Skeletal muscle satellite cell (primary cell): Measurements from ENCODE around the gene MGAT4A.

Experiments used
- H3K27me3 ChIP-seq: 2 replicates; pipeline ENCODE4 v1.7.0; 2013; ENCODE audit warnings: low read length; ENCODE audit not compliant: control insufficient read depth, insufficient read depth
- H3K36me3 ChIP-seq: 2 replicates; pipeline ENCODE4 v1.7.0; 2013; ENCODE audit warnings: mild to moderate bottlenecking, control low read depth, low read length; ENCODE audit not compliant: insufficient read depth
- H3K4me1 ChIP-seq: 2 replicates; pipeline ENCODE4 v1.7.0; 2013; ENCODE audit warnings: low read length; ENCODE audit not compliant: control insufficient read depth, insufficient read depth
- H3K4me2 ChIP-seq: 2 replicates; pipeline ENCODE4 v1.7.0; 2013; ENCODE audit warnings: mild to moderate bottlenecking, low read length
- H3K4me3 ChIP-seq: 2 replicates; pipeline ENCODE4 v1.7.0; 2013; ENCODE audit warnings: low read length
- H3K9ac ChIP-seq: 2 replicates; pipeline ENCODE4 v1.7.0; 2013; ENCODE audit warnings: mild to moderate bottlenecking, low read depth, low read length, moderate library complexity
- H3K9me3 ChIP-seq: replicated peaks from 2 replicates; pipeline ENCODE4 v1.7.0; 2013; ENCODE audit warnings: mild to moderate bottlenecking, control low read depth, low read length

MGAT4A gene

DNA sequence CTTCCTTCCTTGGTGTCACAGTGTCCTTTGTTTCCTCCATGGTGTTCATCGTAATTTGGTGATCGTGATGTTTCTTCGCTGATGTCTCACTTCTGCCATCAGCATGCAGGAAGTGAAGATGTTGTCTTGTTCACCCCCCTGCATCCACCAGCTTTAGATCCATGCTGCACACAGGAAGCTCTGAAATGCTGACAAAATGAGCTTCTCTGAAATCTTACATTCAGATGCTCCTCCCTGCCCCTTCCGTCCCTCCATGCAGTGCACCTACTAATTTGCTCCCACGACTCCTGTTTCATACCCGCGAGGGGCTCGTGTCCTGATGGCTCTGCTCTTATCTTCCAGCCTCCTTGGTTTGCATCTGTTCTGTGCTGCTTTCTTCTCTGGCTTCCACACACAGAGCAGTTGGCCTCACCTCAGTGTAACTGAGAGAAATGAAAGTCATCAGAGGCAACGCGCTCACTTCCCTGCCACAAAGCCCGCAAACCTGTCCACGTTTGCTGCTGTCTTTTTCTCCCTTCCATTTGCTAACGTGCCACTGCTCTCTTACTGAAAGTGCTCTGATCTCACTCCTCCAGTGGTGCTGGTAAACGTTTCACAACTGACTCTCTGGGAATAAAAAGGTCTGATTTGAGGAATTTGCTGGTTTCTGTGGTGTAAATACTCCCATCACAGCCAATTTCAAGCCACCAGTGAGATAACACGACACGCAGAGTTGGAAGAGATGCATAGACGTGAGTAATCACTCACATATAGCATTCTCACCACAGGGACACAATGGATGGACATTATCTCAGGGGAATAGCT, 41.0 kb upstream of the MGAT4A start:
- Histone ChIP-seq H3K4me2 (no peak overlapping the region), H3K36me3 (no peaks in the 10 kb centered on the region), H3K4me3 (no peak overlapping the region), H3K4me1 (peaks cover 18% of the 10 kb centered on the region), H3K9ac (no peak overlapping the region), H3K9me3 (no peaks in the 10 kb centered on the region), H3K27me3 (peaks cover 29% of the 10 kb centered on the region)

DNA sequence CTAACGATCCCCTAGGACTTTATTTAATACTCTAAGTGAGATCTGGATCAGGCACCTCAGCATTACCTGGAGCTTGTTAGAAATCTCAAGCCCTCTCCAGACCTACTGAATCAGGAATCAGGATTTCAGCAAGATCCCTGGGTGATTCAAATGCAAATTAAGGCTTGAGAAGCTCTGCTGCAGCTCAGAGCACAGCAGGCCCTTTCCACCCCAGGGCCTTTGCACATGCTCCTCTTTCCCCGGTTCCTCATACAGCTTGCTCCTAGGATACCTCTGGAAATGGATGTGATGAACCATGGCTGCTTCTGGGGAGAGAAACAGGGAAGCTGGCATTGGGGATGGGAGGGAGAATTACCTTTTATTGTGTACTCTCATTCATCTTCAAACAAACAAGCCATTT, 40.3 kb upstream of the MGAT4A start:
- H3K4me3 ChIP-seq: no peak overlapping the region
- peaks cover 18% of the 10 kb centered on the region for H3K4me1 ChIP-seq
- H3K4me2 ChIP-seq: no peak overlapping the region
- no peaks in the 10 kb centered on the region for H3K36me3 ChIP-seq
- peaks cover 29% of the 10 kb centered on the region for H3K27me3 ChIP-seq
- H3K9ac ChIP-seq: no peak overlapping the region
- H3K9me3 ChIP-seq: no peaks in the 10 kb centered on the region

DNA sequence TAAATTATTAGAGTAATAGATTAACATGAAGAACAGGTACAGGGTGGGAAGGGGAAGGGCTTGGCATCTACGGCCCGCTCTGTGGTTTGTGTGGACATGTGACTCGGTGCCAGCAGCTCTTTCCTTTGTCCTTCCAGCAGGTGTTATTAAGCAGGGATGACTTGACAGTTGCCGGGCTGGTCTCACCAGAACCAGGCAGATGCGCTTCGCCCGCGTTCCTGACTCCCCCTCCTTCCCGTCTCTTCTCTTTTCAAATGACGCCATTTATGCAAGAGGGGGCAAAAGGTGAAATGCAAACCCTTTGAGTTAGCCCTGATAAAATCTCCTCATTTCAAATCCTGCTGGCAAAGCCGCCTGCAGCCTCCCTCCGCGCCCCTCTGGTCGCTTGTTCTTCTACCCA, 38.9 kb upstream of the MGAT4A start:
- H3K4me2 ChIP-seq: no peak overlapping the region
- no peak overlapping the region for H3K4me3 ChIP-seq
- peaks cover 22% of the 10 kb centered on the region for H3K27me3 ChIP-seq
- no peak overlapping the region for H3K9ac ChIP-seq
- H3K9me3 ChIP-seq: no peaks in the 10 kb centered on the region
- no peaks in the 10 kb centered on the region for H3K36me3 ChIP-seq
- peaks cover 12% of the 10 kb centered on the region for H3K4me1 ChIP-seq

DNA sequence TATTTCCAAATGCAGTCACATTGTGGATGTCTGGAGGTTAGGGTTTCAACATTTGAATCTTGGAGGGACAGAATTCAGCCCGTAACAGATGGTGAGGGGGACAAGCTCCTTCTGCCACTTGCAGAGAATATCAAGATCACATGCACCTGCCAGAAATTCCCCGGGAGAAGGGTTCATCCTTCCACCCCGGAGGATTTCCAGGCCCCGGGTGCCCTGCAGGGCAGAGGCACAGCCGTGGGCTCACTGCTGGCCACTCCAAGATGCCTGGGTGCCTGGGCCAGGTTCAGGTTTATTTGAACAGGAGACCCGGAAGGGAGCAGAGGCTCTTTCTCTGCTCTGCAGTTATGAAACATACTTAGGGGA, 38.2 kb upstream of the MGAT4A start:
- Histone ChIP-seq H3K4me1 (peaks cover 12% of the 10 kb centered on the region), H3K9me3 (no peaks in the 10 kb centered on the region), H3K4me2 (no peak overlapping the region), H3K9ac (no peak overlapping the region), H3K36me3 (no peaks in the 10 kb centered on the region), H3K27me3 (peaks cover 23% of the 10 kb centered on the region), H3K4me3 (no peak overlapping the region)

- Histone ChIP-seq H3K36me3 (no peaks in the 10 kb centered on the region), H3K4me3 (no peak overlapping the region), H3K4me1 (peaks cover 12% of the 10 kb centered on the region), H3K27me3 (peaks cover 27% of the 10 kb centered on the region), H3K4me2 (no peak overlapping the region), H3K9ac (no peak overlapping the region), H3K9me3 (no peaks in the 10 kb centered on the region)
Observed at GRCh38 chr2:98768384-98769113, 37.6 kb upstream of the MGAT4A start.

- no peak overlapping the region for H3K9ac ChIP-seq
- H3K9me3 ChIP-seq: no peaks in the 10 kb centered on the region
- H3K27me3 ChIP-seq: peaks cover 21% of the 10 kb centered on the region
- H3K4me3 ChIP-seq: no peak overlapping the region
- H3K4me2 ChIP-seq: no peak overlapping the region
- no peaks in the 10 kb centered on the region for H3K36me3 ChIP-seq
- peaks cover 12% of the 10 kb centered on the region for H3K4me1 ChIP-seq
Observed at GRCh38 chr2:98764499-98764898, 33.6 kb upstream of the MGAT4A start.

- no peaks in the 10 kb centered on the region for H3K9me3 ChIP-seq
- H3K4me2 ChIP-seq: no peak overlapping the region
- no peaks in the 10 kb centered on the region for H3K36me3 ChIP-seq
- peaks cover 21% of the 10 kb centered on the region for H3K27me3 ChIP-seq
- H3K4me3 ChIP-seq: no peak overlapping the region
- H3K9ac ChIP-seq: no peak overlapping the region
- peaks cover 3% of the 10 kb centered on the region for H3K4me1 ChIP-seq
Observed at GRCh38 chr2:98763209-98763951, 32.4 kb upstream of the MGAT4A start.

DNA sequence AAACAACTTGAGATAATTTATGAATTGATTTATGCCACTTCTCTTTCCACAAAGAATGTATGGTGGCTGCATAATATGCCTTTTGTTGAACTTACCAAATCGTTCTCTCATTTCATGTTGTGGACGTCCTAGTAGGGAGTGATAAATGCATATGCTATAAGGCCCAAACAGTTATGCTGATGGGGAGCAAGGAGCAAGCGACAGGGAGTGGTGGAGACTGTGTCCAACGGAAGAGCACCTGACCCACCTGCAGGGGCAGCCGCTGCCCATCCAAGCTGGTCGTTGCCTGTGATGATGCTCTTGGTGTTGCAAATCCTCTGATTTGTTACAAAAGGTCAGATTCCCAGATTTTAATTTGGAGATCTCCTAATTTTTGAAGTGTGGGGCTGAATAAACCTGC, 31.0 kb upstream of the MGAT4A start:
- no peaks in the 10 kb centered on the region for H3K9me3 ChIP-seq
- no peaks in the 10 kb centered on the region for H3K36me3 ChIP-seq
- no peak overlapping the region for H3K4me2 ChIP-seq
- H3K9ac ChIP-seq: no peak overlapping the region
- H3K27me3 ChIP-seq: peaks cover 21% of the 10 kb centered on the region
- peaks cover 10% of the 10 kb centered on the region for H3K4me1 ChIP-seq
- no peak overlapping the region for H3K4me3 ChIP-seq

- H3K4me1 ChIP-seq: peaks cover 10% of the 10 kb centered on the region
- no peak overlapping the region for H3K9ac ChIP-seq
- no peak overlapping the region for H3K4me2 ChIP-seq
- no peak overlapping the region for H3K4me3 ChIP-seq
- no peaks in the 10 kb centered on the region for H3K36me3 ChIP-seq
- peaks cover 21% of the 10 kb centered on the region for H3K27me3 ChIP-seq
- no peaks in the 10 kb centered on the region for H3K9me3 ChIP-seq
Observed at GRCh38 chr2:98761267-98761781, 30.4 kb upstream of the MGAT4A start.

DNA sequence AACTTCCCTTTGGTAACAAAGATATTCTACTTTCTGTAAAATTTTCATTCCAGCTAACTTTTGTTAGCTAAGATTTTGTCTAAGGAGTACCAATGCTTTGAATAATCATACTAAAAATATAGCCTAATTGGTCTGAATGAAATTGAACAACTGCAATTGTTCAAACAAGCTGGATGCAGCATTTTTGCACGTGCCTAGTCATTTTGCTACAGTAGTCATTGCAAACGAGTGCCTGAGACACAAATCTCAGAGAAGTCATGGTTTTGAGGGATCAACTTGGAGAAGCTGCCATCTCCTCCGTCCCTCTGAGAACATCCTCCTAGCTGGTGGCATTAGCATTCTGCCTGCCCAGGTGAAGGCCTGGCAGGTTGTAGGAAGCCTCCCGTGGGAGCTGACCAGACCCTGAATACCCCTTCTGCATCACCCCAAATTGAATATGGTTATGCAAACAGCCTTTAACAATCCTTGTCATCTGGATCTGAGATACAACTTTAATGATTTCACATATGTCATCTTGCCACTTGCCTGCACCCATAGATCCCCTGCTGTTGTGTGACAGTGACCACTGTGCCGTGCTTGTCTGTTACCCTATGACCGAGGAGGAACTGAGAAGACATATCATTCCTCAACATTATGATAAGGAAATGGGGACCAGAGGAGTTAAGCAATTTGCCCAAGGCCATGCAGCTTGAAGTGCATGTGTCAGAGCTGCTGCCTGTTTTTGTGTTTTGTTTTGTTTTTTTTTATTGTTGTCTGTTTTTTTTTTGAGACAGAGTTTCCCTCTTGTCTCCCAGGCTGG, 29.1 kb upstream of the MGAT4A start:
- Histone ChIP-seq H3K36me3 (no peaks in the 10 kb centered on the region), H3K27me3 (peaks cover 31% of the 10 kb centered on the region), H3K4me1 (peaks cover 10% of the 10 kb centered on the region), H3K4me3 (no peak overlapping the region), H3K4me2 (no peak overlapping the region), H3K9me3 (no peaks in the 10 kb centered on the region), H3K9ac (no peak overlapping the region)

GRCh38 chr2:98759338-98759737, 28.4 kb upstream of the MGAT4A start:
- Histone ChIP-seq H3K4me1 (peaks cover 10% of the 10 kb centered on the region), H3K36me3 (no peaks in the 10 kb centered on the region), H3K4me3 (no peak overlapping the region), H3K9me3 (no peaks in the 10 kb centered on the region), H3K9ac (no peak overlapping the region), H3K4me2 (no peak overlapping the region), H3K27me3 (peaks cover 34% of the 10 kb centered on the region)
